ENCODE measurements around the gene CIC. TPM values are rescaled to one million over a fixed set of nuclear protein-coding genes. Genes with fewer than 3 reads are reported as not detected.

The CIC gene
- total and polyA plus RNA-seq, 10 of the 15 experiments (the other 5 are each of a cell fraction or from before 2014, with no cell fraction given): 0.18 to 50.6 (median 7.1) TPM

DNA sequence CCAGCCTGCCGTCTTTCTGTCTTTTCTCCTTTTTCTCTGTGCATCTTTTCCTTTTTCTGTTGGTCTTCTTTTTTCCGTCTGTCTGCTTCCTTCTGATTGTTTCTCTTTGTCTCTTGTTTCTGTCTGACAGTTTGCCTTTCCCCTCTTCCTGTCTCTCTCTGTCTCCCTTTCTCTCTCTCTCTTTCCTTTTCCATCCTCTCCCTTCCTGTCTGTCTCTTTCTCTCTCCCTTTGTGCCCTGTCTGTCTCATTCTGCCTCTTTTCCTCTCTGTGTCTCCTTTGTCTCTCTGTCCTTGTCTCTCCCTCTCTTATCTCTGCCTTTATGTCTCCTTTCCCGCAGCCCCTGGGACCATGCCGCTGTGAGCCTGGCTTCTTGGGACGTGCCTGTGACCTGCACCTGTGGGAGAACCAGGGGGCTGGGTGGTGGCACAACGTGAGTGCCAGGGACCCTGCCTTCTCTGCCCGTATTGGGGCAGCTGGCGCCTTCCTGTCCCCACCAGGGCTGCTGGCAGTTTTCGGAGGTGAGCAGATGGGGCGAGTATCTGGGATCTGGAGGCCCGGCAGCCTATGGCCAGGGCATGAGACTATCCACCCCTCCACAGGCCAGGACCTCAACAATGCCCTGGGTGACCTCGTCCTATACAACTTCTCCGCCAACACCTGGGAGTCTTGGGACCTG lies 65.8 kb downstream of the CIC start:
- Histone ChIP-seq H2AFZ (ENCODE audit: control insufficient read depth, low read depth, low read length) (no peak overlapping the region), H4K20me1 (ENCODE audit: control insufficient read depth, insufficient read depth) (no peaks in the 10 kb centered on the region), H3K27ac (ENCODE audit: control insufficient read depth, insufficient read depth) (no peak overlapping the region), H3K9ac (ENCODE audit: control insufficient read depth, insufficient read depth, low read length) (no peak overlapping the region), H3K4me2 (ENCODE audit: control insufficient read depth, insufficient read depth) (no peak overlapping the region), H3K4me3 (no peak overlapping the region), H3K4me1 (ENCODE audit: control insufficient read depth, insufficient read depth, low read length) (no peaks in the 10 kb centered on the region), H3K27me3 (replicated peaks in 1 of 2; ENCODE audit: control insufficient read depth in 2 of 2, insufficient read depth in 2 of 2, low read length in 1 of 2) (no peaks in the 10 kb centered on the region), H3K36me3 (ENCODE audit: control insufficient read depth in 2 of 2, insufficient read depth in 2 of 2, low read length in 1 of 2) (peaks cover 0 to 3% of the 10 kb centered on the region in 2 experiments; a peak in 3 of 4 replicates), H3K9me3 (replicated peaks; ENCODE audit: control insufficient read depth, insufficient read depth, low read length) (no peaks in the 10 kb centered on the region), H3K79me2 (ENCODE audit: control insufficient read depth, insufficient read depth, low read length) (no peaks in the 10 kb centered on the region)
- in situ Hi-C loops (cut with MboI) (no loop called here), intact Hi-C loops (cut with micrococcal nuclease; ENCODE audit: unreplicated experiment) (no loop called here)
- SMC1A ChIA-PET (ENCODE audit: uncharacterized antibody, unreplicated experiment): no interaction called here
- 78% methylated on average over 13 of the region's 13 CpGs for WGBS (ENCODE audit: insufficient coverage, insufficient replicate concordance, low lambda C conversion rate, missing lambda C conversion rate)
- CTCF ChIA-PET: no interaction called here
- POLR2A ChIA-PET: no interaction called here
- FAIRE-seq (no peak), ATAC-seq (no peak), DNase-seq (ENCODE audit: low read depth, low spot score) (no peak)
- no TSS peak for BruUV-seq (replicated peaks)
- RAD21 ChIA-PET (ENCODE audit: unreplicated experiment): no interaction called here
- TF ChIP-seq, protein P1, sequence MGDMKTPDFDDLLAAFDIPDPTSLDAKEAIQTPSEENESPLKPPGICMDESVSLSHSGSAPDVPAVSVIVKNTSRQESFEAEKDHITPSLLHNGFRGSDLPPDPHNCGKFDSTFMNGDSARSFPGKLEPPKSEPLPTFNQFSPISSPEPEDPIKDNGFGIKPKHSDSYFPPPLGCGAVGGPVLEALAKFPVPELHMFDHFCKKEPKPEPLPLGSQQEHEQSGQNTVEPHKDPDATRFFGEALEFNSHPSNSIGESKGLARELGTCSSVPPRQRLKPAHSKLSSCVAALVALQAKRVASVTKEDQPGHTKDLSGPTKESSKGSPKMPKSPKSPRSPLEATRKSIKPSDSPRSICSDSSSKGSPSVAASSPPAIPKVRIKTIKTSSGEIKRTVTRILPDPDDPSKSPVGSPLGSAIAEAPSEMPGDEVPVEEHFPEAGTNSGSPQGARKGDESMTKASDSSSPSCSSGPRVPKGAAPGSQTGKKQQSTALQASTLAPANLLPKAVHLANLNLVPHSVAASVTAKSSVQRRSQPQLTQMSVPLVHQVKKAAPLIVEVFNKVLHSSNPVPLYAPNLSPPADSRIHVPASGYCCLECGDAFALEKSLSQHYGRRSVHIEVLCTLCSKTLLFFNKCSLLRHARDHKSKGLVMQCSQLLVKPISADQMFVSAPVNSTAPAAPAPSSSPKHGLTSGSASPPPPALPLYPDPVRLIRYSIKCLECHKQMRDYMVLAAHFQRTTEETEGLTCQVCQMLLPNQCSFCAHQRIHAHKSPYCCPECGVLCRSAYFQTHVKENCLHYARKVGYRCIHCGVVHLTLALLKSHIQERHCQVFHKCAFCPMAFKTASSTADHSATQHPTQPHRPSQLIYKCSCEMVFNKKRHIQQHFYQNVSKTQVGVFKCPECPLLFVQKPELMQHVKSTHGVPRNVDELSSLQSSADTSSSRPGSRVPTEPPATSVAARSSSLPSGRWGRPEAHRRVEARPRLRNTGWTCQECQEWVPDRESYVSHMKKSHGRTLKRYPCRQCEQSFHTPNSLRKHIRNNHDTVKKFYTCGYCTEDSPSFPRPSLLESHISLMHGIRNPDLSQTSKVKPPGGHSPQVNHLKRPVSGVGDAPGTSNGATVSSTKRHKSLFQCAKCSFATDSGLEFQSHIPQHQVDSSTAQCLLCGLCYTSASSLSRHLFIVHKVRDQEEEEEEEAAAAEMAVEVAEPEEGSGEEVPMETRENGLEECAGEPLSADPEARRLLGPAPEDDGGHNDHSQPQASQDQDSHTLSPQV (IDR thresholded peaks at IDR 0.05): no peak
- TF ChIP-seq ASH2L (IDR thresholded peaks at IDR 0.05; ENCODE audit: borderline replicate concordance, low read depth) (no peak), BMI1 (IDR thresholded peaks at IDR 0.05; ENCODE audit: borderline replicate concordance) (no peak), HCFC1 (IDR thresholded peaks at IDR 0.05; ENCODE audit: low read length) (no peak), SIN3A (IDR thresholded peaks at IDR 0.05; ENCODE audit: low read depth, low read length) (no peak), ZNF217 (IDR thresholded peaks at IDR 0.05) (no peak), SPI1 (IDR thresholded peaks at IDR 0.05; ENCODE audit: borderline replicate concordance, insufficient read depth, low read depth, low read length) (no peak), SREBF2 (IDR thresholded peaks at IDR 0.05; ENCODE audit: low read length) (no peak), PAX5 (IDR thresholded peaks at IDR 0.05; ENCODE audit: borderline replicate concordance, low read depth, low read length) (no peak), KDM1A (IDR thresholded peaks at IDR 0.05; ENCODE audit: borderline replicate concordance) (no peak), YBX1 (IDR thresholded peaks at IDR 0.05) (no peak), SRF (IDR thresholded peaks at IDR 0.05; ENCODE audit: low read depth in 2 of 2, low read length in 2 of 2) (no peak), GABPA (IDR thresholded peaks at IDR 0.05; ENCODE audit: low read depth) (no peak), MAX (IDR thresholded peaks at IDR 0.05; ENCODE audit: low read depth, low read length) (no peak), SMAD1 (IDR thresholded peaks at IDR 0.05; ENCODE audit: low read depth, partially characterized antibody) (no peak)
- TF ChIP-seq, protein P2, sequence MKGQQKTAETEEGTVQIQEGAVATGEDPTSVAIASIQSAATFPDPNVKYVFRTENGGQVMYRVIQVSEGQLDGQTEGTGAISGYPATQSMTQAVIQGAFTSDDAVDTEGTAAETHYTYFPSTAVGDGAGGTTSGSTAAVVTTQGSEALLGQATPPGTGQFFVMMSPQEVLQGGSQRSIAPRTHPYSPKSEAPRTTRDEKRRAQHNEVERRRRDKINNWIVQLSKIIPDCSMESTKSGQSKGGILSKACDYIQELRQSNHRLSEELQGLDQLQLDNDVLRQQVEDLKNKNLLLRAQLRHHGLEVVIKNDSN (IDR thresholded peaks at IDR 0.05; ENCODE audit: borderline replicate concordance, extremely low read length, insufficient read depth, low read depth, low read length): no peak
- TF ChIP-seq, protein P3, sequence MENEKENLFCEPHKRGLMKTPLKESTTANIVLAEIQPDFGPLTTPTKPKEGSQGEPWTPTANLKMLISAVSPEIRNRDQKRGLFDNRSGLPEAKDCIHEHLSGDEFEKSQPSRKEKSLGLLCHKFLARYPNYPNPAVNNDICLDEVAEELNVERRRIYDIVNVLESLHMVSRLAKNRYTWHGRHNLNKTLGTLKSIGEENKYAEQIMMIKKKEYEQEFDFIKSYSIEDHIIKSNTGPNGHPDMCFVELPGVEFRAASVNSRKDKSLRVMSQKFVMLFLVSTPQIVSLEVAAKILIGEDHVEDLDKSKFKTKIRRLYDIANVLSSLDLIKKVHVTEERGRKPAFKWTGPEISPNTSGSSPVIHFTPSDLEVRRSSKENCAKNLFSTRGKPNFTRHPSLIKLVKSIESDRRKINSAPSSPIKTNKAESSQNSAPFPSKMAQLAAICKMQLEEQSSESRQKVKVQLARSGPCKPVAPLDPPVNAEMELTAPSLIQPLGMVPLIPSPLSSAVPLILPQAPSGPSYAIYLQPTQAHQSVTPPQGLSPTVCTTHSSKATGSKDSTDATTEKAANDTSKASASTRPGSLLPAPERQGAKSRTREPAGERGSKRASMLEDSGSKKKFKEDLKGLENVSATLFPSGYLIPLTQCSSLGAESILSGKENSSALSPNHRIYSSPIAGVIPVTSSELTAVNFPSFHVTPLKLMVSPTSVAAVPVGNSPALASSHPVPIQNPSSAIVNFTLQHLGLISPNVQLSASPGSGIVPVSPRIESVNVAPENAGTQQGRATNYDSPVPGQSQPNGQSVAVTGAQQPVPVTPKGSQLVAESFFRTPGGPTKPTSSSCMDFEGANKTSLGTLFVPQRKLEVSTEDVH (IDR thresholded peaks at IDR 0.05; ENCODE audit: low read depth, partially characterized antibody): no peak

All from GM12878 (cell line).